Activated CD8-positive, alpha-beta memory T cell treated with anti-CD3 and anti-CD28 coated beads for 4 hours (primary cell): ENCODE results near the gene SDC4.
"Not testable (repeated sequence)": the region's sequence is repeated elsewhere in the genome, so short reads cannot be mapped to it uniquely, and the experiment has no call there.

Experiments used
- DNase-seq, 2 donors: peaks; one replicate each; pipeline ENCODE4 v3.0.0-alpha.2; 2020; ENCODE audit warnings: low read depth in 2 of 2

SDC4 gene

DNA sequence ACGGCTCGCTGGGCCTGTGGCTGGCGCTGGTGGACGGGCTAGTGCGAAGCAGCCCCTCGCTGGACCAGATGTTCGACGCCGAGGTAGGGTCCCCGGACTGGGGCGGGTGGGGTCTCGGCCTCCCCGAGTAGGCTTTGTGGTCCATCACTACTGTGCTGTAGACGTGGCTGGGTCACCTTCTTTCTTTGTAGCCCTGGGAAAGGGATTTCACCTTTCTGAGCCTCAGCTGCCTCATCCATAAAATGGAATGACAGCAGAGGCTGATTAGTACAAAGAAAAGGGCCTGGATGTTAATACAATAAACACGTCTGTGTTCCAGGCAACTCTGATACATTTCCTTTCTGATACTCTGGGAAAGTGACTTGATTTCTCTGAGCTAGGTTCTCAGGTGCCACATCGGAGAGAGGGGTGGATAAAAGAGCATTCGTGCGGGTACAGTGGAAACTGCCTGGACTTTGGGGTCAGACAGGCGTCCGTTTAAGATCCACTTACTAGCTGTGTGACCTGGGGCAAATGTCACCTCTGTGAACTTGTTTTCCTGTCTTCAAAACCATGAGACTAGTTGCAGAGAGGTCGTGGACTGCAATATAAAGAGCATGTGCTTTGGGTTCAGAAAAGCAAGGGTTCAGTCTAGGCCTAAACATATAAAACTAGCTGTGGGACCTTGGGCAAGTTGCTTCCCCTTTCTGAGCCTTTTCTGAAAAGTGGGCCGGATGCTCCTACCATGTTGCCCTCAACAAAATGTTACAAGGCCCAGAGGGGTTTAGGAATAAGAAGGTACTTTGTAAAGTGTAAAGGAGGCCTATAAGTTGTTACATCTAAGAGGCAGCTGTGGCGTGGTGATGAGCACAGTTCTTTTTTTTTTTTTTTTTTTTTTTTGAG is 15.6 kb upstream of the SDC4 start:
- no peak for DNase-seq

DNA sequence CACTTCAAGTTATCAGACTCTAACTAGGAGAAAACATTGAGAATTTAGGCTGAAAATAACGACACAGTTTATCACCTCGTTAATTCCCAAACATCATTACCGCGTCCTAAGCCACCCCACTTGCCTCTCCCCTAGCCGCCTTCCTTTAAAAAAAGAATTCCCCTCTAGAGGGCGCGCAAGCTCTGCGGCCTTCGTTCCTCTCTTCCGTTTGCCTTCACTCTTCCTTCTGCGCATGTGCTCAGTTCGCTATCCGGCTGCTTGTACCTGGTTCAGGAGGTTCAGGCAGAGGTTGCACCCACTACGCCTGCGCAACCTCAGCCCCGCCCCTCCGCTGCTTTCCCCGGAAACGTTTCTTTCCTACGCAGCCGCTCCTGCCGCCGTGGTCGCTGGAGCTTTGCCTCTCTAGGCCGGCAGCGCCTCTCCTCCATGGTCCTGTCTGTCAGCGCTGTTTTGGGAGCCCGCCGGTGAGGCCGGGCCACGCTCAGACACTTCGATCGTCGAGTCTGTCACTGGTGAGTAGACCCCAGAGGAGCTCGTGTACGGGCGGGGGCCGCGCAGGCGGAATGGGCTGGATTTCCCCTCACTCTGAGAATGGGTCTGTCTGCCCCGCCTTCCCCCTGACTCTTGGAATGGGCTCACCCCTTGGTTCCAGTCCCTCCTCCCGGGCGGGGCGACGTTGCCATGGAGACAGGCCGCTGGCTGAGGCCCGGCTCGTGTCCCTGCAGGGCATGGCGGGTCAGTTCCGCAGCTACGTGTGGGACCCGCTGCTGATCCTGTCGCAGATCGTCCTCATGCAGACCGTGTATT is 14.8 kb upstream of the SDC4 start, which contains the start of gene SYS1:
Gene SYS1, plus strand, starts transcription at position 353 of the 807 bp plus-strand sequence. Its CDS starts 376 bp downstream, at position 729.
- peak; percentile 96 to 97 for DNase-seq

DNA sequence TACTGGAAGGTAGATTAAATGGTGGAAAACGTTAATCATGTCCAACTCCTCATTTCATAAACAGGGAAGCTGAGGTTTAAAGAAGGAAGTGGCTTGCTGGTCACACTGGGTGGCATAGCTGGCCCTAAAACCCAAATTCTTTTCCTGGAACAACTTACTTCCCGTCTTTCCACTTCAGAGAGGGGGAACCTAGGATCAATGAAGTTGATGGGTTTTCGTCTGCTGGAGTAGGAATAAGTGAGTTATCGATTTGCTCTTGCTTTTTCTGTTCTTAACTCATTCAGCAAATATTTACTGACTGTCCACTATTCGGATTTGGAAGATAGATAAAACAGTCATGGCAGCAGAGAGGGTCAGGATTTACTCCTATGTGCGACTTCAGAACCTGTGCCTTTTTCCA is 13.6 kb upstream of the SDC4 start:
- no peak for DNase-seq

DNA sequence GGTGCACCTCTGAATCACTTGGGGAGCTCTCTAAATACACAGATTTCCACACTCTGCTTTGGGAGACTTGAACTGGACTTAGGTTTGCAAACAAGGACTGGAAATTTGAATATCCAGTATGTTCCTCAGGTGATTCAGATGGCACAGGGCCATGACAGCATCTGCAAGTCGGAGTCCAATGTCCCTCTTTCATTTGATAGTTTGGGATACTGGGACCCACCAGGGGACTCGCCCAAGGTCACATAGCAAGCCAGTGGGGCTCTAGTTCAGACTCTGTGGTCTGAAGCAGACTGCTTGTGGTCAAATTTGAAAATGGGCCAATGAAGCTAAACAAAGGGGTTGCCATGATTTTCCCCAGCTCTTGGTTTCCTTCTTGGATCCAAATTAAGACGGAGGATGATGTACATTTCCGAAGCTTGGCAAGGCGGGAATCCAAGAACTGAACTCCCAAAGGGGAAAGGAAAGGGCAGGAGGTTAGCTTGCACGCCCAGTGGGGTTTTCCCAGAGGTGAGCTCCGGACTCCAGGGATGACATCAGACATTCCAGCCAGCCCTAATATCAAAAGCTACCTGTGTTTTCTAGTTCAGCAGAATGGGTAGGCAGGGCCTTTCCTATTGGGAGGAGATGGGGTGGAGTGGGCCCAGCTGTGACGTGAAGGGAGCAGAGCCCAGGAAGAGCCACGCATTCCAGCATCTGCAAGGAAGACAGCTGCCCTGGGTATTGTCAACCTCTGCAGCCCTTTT is 11.4 kb upstream of the SDC4 start:
- no peak for DNase-seq

DNA sequence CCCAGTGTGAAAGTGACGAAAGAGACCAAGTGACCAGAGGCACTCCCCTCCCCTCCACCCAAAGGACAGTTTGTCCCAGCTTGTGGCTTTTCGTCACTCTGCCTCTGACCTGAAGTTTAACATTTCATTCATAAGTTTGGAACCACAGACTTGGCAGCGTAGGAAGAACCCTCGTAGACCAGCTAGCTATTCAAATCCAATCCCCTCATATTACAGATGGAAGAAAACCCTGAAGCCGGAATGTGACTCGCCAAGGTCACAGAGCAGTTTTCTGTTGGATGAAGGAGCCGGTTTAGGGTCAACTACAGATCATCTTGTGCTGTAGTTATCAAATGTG is 10.8 kb upstream of the SDC4 start:
- no peak for DNase-seq

DNA sequence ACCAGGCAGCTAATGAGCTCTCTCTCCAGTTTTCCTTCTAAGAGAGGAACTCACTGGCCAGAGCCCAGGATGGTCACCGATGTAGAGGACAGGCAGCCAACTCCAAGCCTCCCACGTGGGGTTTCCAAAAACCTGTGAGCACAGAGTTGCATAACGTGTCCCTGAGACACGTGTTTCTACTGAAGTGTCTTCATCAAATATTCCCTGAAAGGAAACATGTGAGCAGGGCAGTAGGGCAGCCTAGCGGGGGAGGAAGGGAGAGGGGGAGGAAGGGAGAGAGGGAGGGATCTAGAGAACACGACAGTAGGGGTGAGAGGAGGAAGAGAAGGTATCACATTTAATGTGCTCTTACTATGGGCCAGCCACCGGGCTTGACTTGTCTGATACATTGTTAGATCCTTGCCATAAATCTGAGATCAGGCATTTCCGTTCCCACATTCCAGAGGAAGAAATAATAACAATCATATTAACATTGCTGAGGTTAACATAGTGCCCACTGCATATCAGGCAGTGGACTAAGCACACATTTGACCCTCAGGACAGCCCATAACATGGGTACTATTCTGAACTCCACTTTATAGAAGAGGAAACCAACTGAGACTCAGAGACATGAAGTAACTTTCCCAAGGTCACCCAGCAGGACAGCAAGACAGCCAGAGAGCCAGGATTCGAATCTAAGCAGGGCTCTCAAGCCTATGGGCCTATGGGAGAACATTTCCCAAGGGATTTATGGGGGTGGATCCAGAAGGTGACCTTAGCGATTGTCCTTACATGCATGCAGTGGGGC is 10.3 kb upstream of the SDC4 start:
- no peak for DNase-seq

DNA sequence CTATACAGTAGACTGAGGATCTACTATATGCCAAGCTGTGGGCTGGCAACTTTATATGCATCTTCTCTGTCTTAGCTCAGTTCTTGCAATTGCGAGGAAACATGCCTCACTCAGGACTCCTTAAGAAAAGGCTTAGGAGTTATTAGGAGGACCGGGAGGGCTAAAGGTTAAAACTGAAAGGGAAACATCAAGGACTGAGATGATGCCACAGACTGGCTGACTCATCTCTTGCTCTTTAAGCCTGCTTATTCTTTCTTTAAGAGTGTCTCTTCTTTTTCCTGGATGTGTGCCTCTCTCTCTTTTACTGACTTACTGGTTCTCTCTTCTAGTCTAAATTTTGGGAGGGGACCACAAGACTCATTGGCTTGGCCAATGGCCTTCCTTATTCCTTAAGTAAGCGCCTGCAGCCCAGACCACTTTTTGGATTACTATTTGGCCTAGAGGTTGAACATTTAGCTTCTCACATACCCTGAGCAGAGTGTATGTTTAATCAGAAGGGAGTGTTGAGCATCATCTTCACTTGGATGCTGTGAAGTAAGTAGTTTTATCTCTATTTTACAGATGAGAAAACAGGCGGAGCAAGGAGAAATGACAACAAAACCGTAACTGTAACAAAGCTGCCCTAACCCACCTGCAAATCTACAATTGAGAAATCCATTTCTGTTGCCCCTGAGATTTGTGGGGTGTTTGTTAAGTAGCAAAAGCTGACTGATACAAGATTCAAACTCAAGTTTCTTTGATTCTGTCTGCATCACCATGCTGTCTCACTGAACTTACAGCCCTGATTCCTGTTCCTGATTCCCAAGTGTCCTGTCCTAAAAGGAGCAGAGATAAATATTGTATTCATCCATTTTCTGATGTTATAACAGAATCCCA is 7.2 kb upstream of the SDC4 start:
- no peak for DNase-seq

DNA sequence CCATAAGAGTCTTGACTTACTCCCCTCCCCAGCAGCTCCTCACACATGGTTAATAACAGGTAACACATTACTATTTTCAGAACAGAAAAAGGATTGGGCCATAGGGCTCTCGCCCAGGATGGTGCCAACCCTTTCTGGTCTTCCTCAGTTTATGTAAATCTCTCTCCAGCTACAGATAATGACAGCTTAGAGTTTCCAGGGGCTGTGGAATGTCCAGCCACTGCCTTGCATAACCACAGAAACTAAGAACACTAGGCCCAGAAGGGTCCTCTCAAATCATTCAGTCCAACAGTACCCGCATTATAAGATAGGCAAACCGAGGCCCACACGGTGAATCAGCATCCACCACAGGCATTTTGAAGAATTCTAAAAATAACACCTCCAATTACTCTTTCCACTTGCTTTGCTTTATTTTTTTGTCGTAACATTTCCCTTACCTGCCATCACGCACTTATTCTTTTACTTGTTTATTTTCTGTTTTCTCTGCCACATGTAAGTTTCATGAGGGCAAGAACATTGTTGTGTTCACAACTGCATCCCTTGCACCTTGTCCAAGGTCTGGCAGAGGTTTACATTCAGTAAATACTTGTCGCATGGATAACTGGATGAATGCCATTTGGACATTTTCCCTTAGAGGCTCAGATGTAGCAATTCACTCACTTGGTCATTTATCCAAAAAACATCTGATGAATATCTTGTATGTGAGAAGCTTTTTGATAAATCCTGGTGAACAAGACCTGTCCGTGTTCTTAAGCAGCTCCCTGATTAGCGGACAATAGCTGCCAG is 6.4 kb upstream of the SDC4 start:
- no peak for DNase-seq

DNA sequence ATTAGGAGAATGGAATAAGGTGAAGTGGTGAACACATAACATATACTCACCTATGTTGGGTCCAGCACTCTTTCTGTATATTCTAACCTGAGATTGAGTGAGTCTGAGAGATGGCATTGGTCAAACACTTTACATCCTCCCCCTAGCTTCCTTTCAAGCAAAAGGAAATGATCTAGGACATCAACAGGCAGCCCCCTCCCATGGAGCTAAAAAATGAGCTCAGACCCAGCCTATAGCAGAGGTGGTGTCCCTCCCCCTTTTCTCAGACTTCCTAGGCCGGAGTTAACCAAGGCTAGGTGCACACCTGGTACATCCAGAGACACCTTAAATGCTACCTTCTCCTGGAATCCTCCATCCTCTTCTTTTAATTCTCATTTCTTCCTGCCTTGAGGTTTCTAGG is 5.5 kb upstream of the SDC4 start:
- DNase-seq, result no peak

DNA sequence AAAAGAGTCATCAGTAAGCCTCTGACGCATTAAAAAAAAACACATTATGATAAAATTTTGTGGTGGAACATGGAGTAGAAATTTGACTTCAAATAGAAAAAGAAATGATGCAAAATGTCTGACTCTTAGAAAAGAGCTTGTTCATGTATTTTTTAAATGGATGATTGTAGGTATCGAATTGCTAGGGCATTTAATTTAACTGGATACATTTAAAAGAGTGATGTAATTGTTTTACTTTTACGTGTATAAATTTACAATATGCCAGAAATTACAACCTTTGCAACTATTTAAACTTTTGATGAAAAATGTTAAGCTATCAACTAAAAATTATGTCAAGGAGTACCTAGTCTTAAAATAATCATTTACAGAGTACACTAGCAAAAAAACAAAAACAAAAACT is 4.5 kb upstream of the SDC4 start:
- no peak for DNase-seq

DNA sequence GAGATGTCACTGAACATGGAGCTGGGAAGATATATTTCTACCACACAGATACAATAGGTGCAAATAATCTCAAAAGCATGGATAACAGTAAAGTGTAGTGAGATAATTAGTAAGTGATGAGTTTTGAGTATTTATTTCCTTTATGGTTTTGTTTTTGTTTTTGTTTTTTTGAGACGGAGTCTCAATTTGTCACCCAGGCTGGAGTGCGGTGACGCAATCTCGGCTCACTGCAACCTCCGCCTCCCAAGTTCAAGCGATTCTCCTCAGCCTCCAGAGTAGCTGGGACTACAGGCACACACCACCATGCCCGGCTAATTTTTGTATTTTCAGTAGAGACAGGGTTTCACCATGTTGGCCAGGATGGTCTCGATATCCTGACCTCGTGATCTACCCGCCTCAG is 2.6 kb upstream of the SDC4 start:
- DNase-seq, result not testable (repeated sequence)

DNA sequence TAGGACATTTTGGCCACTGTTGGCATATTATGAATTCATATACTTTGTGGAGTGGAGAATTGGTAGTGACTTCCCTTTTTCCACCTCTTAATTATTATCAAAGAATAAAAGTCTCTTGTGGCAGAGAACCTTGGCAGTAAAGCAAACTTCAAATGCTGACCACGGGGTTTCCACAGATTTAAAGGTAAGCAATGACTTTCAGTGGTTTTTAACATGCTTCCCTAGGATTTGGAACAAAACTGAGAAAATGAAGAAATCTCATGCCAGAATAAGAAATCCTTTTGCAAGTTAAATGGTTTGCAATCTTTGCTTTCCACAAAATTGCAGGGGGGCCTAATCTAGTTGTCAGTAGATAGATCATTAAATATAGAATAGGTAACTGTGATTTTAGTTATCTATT is 2.0 kb upstream of the SDC4 start:
- no peak for DNase-seq

DNA sequence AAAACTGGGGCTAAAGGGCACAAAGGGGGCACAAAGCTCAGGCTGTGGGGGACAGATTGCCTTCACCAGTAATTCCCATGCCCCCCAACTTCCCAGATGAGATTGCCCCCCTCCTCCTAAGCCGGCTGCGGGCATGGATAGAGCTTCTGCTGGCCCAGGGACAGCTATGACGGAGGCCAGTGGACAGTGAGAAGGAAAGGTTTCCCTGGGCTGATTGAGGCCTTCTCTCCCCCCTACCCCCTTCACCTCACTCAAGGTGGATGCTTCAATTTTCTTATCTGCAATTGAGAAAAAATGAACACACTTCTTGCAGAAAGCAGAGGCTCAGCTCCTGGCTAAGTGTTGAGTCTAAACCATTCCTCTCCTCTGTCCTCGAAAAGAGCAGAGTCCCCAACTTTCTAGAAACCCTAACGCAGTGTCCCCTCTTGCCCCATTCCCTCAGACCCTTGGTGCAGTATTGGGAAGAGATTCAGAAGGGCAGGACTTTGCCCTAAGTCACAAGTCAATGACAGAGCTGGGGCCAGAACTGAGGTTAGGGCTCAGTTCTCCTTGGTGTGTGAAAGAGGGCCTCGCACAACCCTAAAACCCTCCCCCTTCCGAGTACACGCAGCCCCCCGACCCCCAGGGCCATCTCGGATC is 808 bp downstream of the SDC4 start:
- DNase-seq, result no peak

DNA sequence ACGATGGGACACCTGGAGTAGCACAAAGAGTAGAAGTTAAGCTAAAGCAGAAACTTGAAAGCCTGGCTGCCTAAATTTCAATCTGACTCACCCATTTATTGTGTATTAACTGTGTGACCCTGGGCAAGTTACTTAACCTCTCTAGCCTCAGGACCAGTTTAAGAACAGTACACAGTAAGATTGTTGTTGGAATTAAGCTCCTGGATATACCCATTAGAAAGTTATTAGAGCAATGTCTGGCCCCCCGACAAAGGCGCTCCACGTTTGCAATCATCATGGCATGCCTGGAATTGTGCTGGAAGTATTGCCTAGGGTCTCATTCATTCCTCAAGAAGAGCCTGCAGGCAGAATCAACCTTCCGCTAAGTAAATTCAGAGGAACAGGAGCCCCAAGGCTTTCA is 1.4 kb downstream of the SDC4 start:
- no peak for DNase-seq

DNA sequence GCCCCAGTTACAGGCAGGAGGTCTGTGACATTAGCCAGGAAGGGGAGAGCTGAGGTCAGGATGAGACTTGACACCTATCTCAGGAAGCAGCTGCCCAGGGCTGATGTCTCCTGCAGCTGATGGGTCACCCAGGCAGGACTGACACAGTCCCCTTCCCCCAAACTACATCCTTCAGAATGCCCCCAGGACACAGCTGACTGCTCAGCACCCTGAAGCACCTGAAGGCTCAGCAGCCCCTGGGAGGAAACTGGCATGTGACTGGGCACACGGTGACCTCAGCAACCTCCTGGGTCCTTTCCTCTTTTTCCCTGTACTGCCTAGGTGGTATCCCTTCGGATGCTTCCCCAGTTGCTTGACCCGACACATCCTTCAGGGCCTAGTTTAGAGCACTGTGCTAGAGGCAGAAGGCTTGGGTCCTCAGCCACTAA is 1.9 kb downstream of the SDC4 start:
- DNase-seq, result no peak

DNA sequence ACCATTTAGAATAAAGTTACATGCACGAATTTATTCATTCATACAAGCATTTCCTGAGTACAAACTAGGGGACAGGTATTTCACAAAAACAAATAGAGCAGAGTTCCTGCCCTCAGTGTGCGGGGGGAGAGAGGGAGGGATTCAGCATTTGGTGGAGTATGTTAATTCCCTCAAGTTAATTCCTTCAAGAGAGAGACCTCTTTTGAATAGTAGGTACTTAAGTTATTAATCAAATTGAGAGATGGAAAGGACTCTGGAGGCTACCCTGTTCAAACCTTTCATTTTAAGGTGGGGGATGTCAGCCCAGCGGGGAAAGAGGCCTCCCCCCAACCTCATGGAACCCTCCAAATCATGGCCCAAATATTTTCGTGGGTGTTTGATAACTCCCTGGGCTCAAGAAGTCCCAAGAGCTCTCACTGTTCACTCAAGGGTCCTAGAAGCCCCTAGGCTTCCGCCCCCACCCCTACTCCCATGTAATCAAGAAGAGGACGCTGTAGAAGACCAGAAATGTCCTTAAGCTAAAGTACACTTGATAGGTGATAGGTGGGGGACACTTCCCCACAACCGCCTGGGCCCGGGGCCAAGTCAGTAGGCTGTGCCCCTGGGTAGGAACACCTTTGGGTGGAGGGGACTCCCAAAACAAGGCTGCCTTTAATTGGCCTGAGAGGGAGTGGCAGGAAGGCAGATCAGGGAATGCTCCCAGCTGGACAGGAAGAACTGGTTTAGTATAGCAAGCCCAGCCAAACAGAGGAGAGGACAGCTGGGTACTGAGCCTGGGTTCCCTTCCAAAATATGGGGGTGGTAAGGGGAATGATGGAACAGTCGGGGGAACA is 2.9 kb downstream of the SDC4 start:
- DNase-seq, result no peak

DNA sequence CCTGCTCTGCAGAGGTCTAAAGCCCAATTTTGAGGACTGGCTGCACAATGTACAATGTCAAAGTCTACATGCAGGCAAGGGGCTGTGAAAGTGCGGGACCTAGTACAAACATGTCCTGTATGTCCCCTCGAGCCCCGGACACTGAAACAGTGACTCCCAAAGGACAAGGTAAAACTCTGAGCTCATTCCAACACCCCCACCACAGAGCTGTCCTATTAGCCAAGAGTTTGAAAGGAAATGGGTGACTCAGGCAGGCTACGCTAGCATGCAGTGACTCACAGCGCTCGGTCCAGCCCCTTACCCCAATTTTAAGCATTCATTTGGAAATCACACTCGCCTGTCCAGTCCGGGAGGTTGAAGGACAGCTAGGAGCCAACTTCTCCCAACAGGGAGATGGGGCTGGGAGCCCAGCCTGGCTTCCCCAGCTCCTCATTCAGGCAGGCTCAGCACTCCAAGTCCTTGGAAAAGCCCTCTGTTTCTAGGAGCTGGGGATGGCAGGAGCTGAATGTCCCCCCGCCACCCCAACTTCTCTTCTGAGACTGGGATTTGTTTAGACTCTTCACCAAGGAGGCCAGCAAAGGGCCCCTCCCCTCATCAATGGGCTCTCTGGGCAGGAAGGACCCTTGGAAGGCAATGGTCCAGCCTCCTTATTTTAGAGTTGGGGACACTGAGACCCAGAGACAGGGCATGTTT is 3.9 kb downstream of the SDC4 start:
- DNase-seq, result no peak
